ENCODE data around the gene GATB.

DNA sequence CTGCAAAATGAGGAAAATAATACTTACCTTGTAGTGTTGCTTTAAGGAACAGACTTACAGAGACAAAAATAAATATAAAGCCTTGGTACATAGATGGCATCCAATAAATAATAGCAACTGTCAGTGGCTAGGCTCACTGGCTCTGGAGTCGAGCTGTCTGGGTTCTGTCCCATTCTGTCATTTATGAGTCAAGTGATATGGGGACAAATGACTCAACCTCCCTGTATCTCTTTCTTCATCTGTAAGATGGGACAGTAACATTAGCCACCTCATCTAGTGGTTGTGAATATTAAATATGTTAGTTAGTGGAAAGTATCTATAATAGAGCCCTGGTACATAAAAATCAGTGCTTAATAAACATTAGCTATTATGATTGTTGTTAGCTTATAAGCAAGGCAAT is 16.7 kb upstream of the GATB start:
- no peak for TF ChIP-seq EZH2 (IDR thresholded peaks at IDR 0.05; ENCODE audit: borderline replicate concordance, low read length)
- TF ChIP-seq, protein P1, sequence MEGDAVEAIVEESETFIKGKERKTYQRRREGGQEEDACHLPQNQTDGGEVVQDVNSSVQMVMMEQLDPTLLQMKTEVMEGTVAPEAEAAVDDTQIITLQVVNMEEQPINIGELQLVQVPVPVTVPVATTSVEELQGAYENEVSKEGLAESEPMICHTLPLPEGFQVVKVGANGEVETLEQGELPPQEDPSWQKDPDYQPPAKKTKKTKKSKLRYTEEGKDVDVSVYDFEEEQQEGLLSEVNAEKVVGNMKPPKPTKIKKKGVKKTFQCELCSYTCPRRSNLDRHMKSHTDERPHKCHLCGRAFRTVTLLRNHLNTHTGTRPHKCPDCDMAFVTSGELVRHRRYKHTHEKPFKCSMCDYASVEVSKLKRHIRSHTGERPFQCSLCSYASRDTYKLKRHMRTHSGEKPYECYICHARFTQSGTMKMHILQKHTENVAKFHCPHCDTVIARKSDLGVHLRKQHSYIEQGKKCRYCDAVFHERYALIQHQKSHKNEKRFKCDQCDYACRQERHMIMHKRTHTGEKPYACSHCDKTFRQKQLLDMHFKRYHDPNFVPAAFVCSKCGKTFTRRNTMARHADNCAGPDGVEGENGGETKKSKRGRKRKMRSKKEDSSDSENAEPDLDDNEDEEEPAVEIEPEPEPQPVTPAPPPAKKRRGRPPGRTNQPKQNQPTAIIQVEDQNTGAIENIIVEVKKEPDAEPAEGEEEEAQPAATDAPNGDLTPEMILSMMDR (conservative IDR thresholded peaks at IDR 0.05 in 1 of 2, IDR thresholded peaks at IDR 0.05 in 1 of 2; ENCODE audit: extremely low read depth in 1 of 2, insufficient read depth in 1 of 2, low read depth in 1 of 2, low read length in 2 of 2), result no peak
